ENCODE data around the gene TTC16. TPM values are rescaled to one million over a fixed set of nuclear protein-coding genes. Genes with fewer than 3 reads are reported as not detected.

TTC16 gene
- total RNA-seq, 1 experiment from 2014 or later = 0.26 TPM

- no peaks in the 10 kb centered on the region for H3K9me3 ChIP-seq (ENCODE audit: insufficient read depth, low read depth)
- no peak overlapping the region for H3K4me3 ChIP-seq
- intact Hi-C loops (cut with micrococcal nuclease; ENCODE audit: unreplicated experiment) = no loop called here
- no peak for DNase-seq
- H3K4me1 ChIP-seq (replicated peaks; ENCODE audit: insufficient read depth) = peaks cover 6% of the 10 kb centered on the region
- no peak overlapping the region for H2AFZ ChIP-seq
- H3K4me2 ChIP-seq = no peak overlapping the region
- CTCF ChIA-PET = no interaction called here
- POLR2A ChIA-PET (ENCODE audit: unreplicated experiment) = interaction anchor here (1.0 kb wide), 1 partner anchor 55 kb away, joined by 4 read pairs; the partner anchor contains the start of gene TOR2A
- H3F3A ChIP-seq (ENCODE audit: insufficient read depth, low read depth) = no peaks in the 10 kb centered on the region
- no peak for TF ChIP-seq EZH2 (IDR thresholded peaks at IDR 0.05; ENCODE audit: low read depth)
- no peak for TF ChIP-seq CTCF (conservative IDR thresholded peaks at IDR 0.05)
- H3K27ac ChIP-seq = no peak overlapping the region
- H4K20me1 ChIP-seq (ENCODE audit: insufficient read depth) = no peaks in the 10 kb centered on the region
- H3K79me2 ChIP-seq (ENCODE audit: low read depth) = no peaks in the 10 kb centered on the region
- H3K9me2 ChIP-seq (ENCODE audit: insufficient read depth) = no peaks in the 10 kb centered on the region
- no peaks in the 10 kb centered on the region for H3K27me3 ChIP-seq (ENCODE audit: insufficient read depth, low read depth)
- BruUV-seq (replicated peaks) = no TSS peak
- no peaks in the 10 kb centered on the region for H3K36me3 ChIP-seq (ENCODE audit: low read depth)
These were observed 36.4 kb upstream of the TTC16 start for GRCh38 chr9:127679506-127679905.

DNA sequence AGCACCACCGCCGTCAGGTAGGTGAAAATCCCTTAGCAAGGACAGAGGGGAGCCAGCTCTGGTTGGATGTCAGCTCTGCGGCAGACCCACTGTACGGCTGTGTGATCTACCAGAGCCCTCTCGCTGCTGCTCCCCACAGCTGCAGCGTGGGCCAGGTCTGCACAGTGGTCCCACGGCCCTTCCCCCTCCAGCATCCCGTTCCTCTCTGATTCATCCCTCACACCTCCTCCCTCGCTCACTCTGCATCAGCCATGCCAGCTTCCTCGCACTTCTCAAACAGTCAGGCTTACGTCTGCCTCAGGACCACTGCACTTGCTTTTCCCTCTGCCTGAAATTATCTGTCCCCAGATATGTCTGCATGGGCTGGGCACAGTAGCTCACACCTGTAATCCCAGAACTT, 35.7 kb upstream of the TTC16 start:
- BruUV-seq (replicated peaks) = no TSS peak
- Histone ChIP-seq H3K9me2 (ENCODE audit: insufficient read depth) (no peaks in the 10 kb centered on the region), H3K4me2 (no peak overlapping the region), H3F3A (ENCODE audit: insufficient read depth, low read depth) (no peaks in the 10 kb centered on the region), H4K20me1 (ENCODE audit: insufficient read depth) (no peaks in the 10 kb centered on the region), H3K27ac (no peak overlapping the region), H3K36me3 (ENCODE audit: low read depth) (no peaks in the 10 kb centered on the region), H3K9me3 (ENCODE audit: insufficient read depth, low read depth) (no peaks in the 10 kb centered on the region), H2AFZ (no peak overlapping the region), H3K4me3 (no peak overlapping the region), H3K27me3 (ENCODE audit: insufficient read depth, low read depth) (no peaks in the 10 kb centered on the region), H3K79me2 (ENCODE audit: low read depth) (no peaks in the 10 kb centered on the region), H3K4me1 (replicated peaks; ENCODE audit: insufficient read depth) (peaks cover 10% of the 10 kb centered on the region)
- DNase-seq = no peak
- TF ChIP-seq CTCF (conservative IDR thresholded peaks at IDR 0.05) (no peak), EZH2 (IDR thresholded peaks at IDR 0.05; ENCODE audit: low read depth) (no peak)
- POLR2A ChIA-PET (ENCODE audit: unreplicated experiment) = interaction anchor here (0.6 kb wide), 1 partner anchor 31 kb away, joined by 3 read pairs; no protein-coding TSS in a partner anchor
- CTCF ChIA-PET = no interaction called here
- intact Hi-C loops (cut with micrococcal nuclease; ENCODE audit: unreplicated experiment) = loop anchor here (10.0 kb wide), 1 partner anchor 65 kb away; the partner anchor contains the start of gene STXBP1

DNA sequence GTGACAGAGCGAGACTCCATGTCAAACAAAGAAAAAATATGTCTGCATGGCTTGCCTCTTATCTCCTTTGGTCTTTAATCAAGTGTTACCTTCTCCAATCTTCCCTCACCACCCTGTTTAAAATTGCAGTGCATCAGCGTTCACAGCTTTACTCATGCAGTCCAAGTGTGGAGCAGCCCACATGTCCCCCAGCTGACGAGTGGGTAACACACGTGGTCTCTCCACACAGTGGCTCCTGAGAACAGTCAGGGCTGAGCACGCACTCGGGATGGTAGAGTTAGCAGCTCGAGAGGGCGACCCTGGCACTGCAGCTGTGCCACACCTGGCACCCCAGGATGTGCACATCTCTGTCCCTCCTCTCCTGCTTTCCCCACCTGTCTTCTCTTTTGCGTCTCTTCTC, 35.0 kb upstream of the TTC16 start:
- Histone ChIP-seq H4K20me1 (ENCODE audit: insufficient read depth) (no peaks in the 10 kb centered on the region), H3K4me2 (no peak overlapping the region), H3K27ac (no peak overlapping the region), H3K27me3 (ENCODE audit: insufficient read depth, low read depth) (no peaks in the 10 kb centered on the region), H3K4me1 (replicated peaks; ENCODE audit: insufficient read depth) (peaks cover 10% of the 10 kb centered on the region), H2AFZ (no peak overlapping the region), H3K79me2 (ENCODE audit: low read depth) (no peaks in the 10 kb centered on the region), H3K9me3 (ENCODE audit: insufficient read depth, low read depth) (no peaks in the 10 kb centered on the region), H3K4me3 (no peak overlapping the region), H3K36me3 (ENCODE audit: low read depth) (no peaks in the 10 kb centered on the region), H3K9me2 (ENCODE audit: insufficient read depth) (no peaks in the 10 kb centered on the region), H3F3A (ENCODE audit: insufficient read depth, low read depth) (no peaks in the 10 kb centered on the region)
- DNase-seq = no peak
- CTCF ChIA-PET = no interaction called here
- POLR2A ChIA-PET (ENCODE audit: unreplicated experiment) = no interaction called here
- no TSS peak for BruUV-seq (replicated peaks)
- intact Hi-C loops (cut with micrococcal nuclease; ENCODE audit: unreplicated experiment) = loop anchor here (10.0 kb wide), 1 partner anchor 66 kb away; the partner anchor contains the start of gene STXBP1
- TF ChIP-seq CTCF (conservative IDR thresholded peaks at IDR 0.05) = no peak
- no peak for TF ChIP-seq EZH2 (IDR thresholded peaks at IDR 0.05; ENCODE audit: low read depth)
